Activated naive CD8-positive, alpha-beta T cell treated with anti-CD3 and anti-CD28 coated beads, Interleukin-2, amount 50 U/mL, for 16 hours (primary cell): ENCODE measurements around the gene RARRES2.

ENCODE experiments used
- DNase-seq: peaks from one replicate; pipeline ENCODE4 v3.0.0-alpha.2; 2020; ENCODE audit warnings: low read depth, low spot score

RARRES2 gene

DNA sequence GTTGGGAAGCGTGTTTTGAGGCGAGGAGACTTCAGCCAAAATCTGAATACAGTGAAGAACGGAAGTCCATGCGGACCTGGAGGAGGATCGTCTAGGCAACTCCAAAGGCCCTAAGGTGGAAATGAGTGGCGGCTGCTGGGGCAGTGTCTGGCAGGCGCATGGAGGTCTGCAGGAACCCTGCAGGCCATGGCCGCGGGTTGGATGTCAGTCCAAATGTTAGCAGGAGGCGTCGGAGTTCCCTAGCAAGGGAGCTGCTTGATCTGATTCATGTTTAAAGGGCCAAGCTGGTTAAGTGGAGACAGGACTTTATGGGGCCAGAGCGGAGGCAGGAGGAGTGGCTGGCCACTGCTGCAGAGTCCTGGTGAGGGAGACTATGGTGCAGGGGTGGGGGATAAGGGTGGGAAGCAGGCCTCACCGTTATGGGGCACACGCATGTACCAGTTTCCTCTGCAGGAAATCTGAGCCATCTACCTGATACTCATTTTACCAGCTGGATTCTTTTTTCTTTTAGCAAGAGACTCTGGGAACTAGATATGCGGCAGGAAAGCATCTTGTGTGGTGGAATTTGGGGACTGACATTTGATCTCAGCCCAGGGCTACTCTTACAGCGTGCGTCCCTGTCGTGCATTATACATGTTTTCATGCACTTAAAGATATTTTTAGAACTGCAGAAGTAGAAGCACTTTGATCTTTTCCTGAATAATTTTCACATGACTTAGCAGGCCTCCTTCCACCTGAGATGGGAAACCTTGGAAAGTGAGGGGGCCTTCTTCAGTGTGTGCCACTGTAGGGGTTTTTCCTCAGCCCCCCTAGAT lies 20.6 kb upstream of the RARRES2 start:
- DNase-seq = no peak

DNA sequence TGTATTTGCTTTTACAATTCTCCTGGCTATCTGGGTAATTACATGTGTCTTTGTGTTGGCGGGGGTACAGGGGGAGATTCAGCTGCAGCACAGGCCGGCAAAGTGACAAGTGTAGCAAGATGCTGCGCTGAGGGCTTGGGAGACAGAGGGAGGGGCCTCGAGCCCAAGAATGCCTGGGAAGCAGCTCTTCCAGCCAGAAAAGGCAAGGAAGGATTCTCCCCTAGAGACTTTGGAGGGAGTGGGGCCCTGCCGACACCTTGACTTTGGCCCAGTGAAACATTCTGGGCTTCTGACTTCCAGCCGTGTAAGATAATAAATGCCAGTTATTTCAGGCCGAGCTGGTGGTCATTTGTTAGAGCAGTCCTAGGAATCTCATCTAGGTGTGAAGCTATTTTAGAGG lies 20.0 kb upstream of the RARRES2 start:
- DNase-seq = no peak

DNA sequence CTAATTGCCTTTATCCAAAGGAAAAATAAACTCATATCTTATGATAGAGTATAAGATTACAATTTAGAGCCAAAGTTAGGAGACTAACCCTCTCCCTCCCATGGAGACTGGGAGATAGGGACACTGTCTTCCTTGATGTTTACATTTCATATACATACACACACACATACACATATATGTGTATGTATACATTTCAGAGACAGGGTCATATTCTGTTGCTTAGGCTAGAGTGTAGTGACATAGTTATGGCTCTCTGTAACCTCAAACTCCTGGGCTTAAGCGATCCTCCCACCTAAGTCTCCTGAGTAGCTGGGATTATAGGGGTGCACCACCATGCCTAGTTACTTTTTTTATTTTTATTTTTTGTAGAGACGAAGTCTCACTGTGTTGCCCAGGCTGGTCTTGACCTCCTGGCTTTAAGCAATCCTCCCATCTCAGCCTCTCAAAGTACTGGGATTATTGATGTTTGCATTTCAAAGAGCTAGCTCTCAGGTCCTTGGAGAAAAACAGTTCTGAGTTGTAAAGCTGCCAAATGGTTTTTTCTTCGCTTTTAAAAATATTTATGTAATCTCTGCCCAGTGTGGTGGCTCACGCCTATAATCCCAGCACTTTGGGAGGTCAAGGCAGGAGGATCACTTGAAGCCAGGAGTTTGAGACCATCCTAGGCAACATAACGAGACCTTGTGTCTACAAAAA lies 19.1 kb upstream of the RARRES2 start:
- no peak for DNase-seq

DNA sequence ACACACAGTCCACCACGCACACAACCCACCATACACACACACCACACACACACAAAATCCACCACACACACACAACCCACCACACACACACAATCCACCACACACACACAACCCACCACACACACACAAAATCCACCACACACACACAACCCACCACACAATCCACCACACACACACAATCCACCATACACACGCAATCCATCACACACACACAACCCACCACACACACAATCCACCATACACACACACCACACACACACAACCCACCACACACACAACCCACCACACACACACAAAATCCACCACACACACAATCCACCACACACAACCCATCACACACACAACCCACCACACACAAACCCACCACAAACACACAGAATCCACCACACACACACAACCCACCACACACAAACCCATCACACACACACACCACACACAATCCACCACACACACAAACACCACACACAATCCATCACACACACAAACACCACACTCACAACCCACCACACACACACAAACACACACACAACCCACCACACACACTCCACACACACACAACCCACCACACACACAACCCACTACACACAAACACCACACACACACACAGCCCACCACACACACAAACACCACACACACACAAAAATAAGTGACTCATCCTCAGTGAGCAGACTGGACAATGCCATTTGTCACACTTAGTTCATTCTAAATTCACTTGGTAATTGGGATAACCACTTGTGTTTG lies 18.4 kb upstream of the RARRES2 start:
- DNase-seq = no peak

DNA sequence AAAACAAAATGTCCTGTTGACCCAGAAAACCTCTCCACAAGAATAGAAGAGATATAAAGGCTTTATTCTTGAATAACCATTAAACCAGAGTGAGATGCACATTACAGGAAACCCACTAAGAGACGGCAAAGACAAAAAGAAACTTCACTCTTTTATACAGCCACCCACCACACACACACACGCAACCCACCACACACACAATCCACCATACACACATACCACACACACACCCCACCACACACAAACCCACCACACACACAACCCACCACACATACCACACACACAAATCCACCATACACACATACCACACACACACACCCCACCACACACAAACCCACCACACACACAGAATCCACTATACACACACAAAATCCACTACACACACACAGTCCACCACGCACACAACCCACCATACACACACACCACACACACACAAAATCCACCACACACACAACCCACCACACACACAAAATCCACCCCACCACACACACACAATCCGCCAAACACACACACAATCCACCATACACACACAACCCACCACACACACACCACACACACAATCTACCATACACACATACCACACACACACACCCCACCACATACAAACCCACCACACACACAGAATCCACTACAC lies 17.7 kb upstream of the RARRES2 start:
- no peak for DNase-seq

DNA sequence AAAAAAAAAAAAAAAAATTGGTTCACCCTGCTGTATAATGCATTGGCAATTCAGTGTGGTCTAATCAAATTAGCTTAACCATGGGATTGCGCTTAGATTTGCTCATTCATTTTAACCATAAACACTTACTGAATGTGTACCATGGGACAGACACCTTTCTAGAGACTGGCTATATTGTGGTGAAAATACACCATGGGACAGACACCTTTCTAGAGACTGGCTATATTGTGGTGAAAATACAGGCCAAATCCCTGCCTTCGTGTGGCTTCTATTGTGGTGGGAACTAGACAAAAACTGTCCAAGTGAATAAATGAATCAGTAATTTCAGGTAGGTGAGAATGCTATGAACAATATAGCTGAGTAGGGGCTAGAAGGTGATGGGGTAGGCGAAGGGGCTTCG lies 17.0 kb upstream of the RARRES2 start:
- no peak for DNase-seq

DNA sequence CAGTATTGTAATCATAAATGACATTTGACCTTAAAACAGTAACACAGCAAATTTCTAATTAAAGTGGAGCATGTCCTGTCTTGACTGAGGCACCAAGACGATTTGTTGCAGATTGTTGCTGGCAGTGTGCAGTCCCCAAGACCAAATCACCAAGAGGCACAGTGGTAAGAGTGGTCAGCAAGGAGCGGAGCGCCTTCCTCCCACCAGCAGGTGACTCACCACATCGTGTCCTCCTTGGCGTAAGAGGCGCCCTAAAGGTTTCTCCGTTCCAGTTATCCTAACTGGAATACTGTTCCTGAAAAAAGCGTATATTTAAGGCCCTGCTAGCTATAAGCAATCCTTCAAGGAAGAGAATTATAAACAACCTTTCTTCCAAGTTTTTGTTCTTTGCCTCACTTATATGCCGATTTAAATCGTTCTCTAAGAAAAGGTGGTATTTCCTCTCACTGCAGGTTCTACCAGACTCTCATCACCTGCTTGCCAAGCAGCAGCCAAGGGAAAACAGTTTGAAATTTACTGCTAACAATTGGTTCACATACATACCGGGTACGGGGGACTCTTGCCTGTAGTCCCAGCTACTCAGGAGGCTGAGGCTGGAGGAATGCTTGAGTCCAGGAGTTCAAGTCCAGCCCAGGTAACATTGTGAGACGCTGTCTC lies 16.5 kb upstream of the RARRES2 start:
- DNase-seq = no peak

DNA sequence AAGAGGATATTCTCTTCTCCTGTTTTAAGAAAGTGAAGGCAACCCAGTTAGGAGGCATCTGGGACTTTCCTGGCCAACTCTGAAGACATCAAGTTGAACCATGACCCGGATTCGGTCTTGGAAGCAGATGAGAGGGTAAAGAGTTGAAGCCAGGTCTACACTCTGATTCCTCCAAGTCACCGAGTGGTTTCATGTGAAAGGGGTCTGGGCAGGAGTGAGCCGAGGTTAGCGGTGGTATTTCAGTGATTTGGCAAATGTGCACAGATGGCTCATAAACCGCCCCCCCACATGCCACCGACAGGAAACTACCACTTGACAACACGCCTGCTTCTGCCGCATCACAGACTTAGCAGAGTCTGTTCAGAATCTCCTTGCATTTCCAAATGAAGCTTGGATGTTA lies 15.8 kb upstream of the RARRES2 start:
- DNase-seq = no peak

DNA sequence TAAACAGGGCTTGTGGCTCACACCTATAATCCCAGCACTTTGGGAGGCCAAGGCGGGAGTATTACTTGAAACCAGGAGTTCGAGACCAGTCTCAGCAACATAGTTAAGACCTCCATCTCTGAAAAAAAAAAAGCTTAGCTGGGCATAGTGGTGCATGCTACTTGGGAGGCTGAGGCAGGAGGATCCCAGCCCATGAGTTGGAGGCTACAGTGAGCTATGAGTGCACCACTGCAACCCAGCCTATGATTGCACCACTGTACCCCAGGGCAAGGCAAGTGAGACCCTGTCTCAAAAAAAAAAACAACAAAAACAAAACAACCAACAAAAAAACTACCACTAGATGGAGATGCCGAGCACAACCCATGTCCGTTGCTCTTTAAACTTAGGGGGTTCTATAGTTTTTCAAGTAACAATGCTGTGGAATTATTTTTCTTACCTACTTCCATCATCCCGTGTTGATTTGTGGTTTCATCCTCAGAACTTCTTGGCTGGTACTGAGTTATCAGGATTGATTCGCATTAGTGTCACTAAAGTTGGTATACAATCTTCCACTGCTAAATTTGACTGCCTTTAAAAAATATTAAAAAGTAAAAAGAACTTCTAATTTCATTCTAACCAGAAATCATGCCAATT lies 15.0 kb upstream of the RARRES2 start:
- DNase-seq = no peak

DNA sequence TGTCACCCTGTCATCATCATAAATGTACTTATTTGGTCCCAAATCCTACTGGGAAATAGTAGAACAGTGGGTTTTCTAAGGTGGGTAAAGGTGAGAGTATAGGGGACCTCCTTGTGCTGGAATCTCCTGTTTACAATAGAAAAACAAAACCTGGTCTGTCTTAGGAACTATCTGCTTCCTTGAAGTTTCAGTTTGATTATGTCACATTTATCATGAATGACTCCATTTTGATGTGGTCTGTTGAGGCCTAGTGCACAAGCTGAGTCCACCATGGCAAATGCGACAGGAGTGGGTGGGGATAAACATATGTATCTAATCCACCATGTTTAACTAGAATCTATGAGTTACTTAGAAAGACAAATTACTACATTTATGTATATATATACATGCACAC lies 14.2 kb upstream of the RARRES2 start:
- DNase-seq = no peak

DNA sequence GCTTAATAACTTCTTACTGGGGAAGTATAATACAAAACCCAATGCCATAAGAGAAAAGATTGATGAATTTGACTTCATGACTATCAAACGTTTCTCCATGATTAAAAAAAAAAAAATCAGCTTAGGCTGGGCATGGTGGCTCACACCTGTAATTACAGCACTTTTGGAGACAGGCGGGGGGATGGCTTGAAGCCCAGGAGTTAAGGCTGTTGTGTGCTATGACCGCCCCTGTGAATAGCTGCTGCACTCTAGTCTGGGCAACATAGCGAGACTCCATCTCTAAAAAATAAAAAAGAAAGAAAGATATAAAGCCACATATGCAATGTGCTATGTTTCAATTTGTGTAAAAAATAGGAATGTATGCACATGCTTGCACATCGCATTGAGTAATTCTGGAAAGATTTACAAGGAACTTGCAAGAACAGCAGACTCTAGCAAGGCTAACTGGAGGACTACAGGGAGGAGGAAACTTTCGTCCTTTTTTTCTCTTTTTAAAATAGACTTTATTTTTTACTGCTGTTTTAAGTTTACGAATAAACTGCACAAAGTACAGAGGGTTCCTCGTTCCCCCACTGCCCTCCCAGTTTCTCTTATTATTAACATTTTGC lies 10.3 kb upstream of the RARRES2 start:
- no peak for DNase-seq

DNA sequence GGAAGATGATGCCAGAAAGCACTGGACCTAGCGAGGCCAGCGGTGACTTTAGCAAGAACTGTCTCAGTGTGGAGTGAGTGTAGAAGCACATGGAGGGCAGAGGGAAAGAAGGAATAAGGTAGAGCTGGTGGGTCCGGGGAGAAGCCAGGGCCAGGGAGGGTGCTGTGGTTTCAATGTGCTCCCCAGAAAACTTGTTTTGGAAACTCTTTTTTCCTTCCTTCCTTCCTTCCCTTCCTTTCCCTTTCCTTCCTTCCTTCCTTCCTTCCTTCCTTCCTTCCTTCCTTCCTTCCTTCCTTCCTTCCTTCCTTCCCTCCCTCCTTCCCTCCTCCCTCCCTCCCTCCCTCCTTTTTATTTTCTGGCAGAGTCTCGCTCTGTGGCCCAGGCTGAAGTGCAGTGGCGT lies 5.5 kb upstream of the RARRES2 start:
- DNase-seq = no peak

DNA sequence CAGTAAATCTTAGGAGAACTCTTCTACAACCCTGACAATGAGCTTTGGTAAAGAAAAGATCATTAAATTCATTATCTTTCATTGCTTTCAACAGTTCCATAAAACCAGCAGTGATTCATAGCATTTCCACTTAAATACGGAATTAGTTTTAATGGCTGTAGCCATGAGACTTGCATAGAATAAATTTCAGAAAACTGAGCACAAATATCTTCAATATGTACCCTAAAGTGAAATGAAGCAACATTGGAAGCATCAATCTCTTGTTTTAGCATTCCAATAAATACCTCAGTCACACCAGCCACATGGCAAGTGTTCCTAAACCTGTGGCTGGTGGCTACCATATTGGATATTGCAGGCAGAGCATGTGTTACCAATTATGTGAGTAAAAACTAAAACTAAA lies 3.6 kb upstream of the RARRES2 start:
- DNase-seq = no peak

DNA sequence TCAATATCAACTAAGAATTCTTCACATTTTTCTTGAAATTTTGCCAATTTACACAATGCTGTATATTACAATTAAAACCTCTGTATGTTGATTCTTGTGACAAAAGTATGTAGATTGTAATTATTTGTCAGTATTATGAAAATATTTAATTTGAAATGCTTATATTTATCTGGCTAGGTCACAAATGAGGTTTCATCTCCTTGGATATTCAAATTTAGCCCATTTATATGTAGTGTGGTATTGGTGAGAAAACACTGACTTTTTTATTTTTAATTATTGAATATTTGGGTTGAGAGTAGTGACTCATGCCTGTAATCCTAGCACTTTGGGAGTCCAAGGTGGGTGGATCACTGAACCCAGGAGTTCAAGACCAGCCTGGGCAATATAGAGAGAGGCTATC lies 2.9 kb upstream of the RARRES2 start:
- no peak for DNase-seq

DNA sequence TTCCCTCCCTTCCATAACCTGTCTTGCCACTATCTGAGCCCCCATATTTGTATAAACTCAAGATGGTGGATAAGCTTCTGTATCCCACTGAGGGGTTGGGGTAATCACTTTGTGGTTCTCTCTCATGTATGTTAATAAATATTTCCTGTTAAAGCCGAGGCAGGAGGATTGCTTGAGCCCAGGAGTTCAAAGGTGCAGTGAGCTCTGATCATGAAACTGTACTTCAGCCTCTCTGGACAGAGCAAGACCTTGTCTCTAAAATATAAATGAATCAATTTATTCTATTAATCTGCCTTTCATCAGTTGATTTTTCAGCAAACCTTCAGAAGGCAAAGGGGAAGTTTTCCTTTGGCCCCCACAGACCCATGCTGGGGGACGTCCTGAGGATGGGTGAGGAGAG lies 1.8 kb upstream of the RARRES2 start:
- DNase-seq = no peak

DNA sequence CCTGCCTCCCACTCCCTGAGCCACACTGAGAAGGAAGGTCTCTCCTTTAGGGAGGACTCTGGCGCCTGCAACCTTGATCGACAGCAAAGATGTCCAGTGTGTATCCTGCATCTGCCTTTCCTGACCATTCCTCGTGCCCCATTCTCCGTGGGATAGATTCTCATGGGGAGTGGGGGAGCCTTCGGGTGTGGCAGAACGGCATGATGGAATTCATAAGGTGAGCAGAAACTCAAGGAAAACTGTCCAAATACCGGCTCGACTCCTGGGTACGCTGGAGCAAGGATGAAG lies 636 bp upstream of the RARRES2 start:
- no peak for DNase-seq

DNA sequence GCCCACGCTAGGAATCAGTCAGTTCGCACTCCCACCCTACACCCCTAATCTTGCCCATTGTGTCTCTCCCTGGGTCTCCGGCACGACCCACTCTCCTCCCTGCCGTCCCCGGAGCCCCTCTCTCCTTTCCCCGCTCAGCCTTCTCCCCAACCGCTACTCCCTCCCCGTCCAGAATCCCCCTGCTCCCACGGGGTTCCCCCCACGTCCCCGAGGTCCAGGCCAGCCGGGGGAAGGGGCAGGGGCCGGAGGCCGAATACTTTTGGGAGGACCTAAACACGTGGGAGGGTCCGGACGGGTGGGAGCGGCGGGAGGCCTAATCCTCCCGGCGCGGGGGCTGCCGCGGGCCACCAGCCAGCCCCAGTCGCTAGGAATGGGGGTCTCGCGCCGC lies 560 bp downstream of the RARRES2 start:
- DNase-seq = no peak

DNA sequence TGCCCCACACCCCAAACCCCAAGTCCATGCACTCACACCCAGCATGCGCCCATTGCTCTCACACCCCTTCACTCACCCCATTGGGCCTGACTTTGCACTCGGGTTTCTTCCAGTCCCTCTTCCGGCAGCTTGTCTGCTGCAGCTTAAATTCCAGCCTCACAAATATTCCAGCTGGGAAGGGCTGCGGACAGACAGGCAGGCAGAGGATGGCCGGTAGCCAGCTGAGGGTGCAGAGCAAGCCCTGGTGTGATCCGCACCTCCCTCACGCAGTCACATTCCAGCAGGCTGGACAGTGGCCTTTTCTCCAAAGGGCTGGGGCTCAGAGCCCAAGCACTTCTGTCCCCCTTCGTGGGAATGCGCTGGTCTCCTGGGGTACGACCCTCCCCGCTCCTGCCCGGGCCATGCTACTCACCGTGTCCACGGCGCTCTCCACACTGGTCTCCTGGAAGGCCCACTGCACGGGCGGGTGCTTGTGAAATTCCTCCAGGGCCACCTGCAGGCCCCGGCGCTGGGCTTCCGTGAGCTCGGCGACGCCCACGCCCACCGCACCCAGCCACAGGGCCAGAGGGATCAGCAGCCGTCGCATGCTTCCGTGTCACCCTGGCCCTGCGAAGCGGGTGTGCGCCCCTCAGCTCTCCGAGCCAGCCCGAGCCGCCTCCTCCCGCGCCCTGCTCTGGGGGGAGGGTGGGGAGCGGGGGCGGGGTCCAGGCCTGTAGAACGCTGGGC lies 1.2 kb downstream of the RARRES2 start:
- DNase-seq = no peak

DNA sequence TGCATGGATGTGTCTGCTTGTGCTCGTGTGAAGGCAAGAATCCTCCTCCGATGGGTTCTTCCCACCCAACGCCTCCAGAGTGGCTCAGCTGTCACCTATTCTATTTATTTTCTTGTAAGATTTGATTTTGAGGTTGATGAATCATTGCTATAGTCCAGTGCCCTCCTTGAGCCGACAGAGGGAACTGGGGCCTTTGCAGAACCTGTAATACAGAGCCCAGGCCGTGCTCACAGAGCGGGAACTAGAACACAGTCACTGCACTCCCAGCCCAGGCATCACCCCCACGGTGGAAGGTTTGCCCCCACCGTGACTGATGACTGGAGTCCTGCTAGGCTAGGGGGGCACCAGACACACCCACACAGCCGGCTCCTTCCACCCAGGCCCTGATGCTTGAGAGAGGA lies 2.0 kb downstream of the RARRES2 start:
- DNase-seq = no peak

DNA sequence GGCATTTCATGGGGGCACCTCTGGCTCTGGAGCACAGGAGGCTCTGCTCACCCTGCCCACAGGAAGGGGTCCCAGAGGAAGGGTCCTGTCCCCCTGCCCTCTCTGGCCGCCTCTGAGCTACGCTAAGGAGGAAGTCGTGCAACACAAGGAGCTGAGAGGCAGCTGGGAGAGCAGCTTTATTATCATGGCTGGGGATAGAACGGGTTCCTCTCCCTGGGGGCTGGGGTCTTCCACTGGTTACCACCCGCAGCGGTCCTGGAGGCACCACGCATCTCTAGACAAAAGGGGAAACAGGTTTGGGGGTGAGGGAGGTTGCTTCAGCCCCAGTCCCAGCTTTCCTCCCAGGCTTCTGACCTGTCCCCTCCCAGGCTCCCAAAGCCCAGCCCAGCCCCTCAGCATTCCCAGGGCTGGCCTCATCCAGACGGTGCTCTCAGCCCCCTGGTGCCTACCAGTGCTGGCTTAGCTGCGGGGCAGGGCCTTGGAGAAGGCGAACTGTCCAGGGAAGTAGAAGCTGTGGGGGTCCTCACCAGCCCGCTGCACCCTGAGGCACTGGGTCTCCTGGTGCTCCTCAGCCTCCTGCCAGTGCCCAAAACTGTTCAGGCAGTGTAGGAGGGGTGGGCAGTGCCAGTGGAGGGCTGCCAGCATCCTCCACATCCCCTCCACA lies 3.1 kb downstream of the RARRES2 start:
- DNase-seq = no peak
